H1 (cell line): Measurements from ENCODE around the gene DLK1. TPM values are rescaled to one million over a fixed set of nuclear protein-coding genes. Genes with fewer than 3 reads are reported as not detected.

ENCODE experiments used
- SAP30 ChIP-seq: fragments of 300-600 bp; sonication (generic); IDR thresholded peaks from 2 replicates; pipeline ENCODE4 v1.7.1; 2012; ENCODE audit warnings: low read length, moderate library complexity, mild to moderate bottlenecking, inconsistent platforms; ENCODE audit not compliant: insufficient read depth, insufficient replicate concordance
- TCF12 ChIP-seq: IDR thresholded peaks from 2 replicates; pipeline ENCODE4 v1.6.1; 2011; ENCODE audit warnings: low read depth, mild to moderate bottlenecking, low read length
- polyA plus RNA-seq, 7 experiments: library from polyadenylated mRNA; depleted of rRNA in 3 of 7; stranded (reverse) in 5 of 7; unstranded in 2 of 7; fragments of >200 nt in 5 of 7; fragments of 200-250 nt in 2 of 7; gene quantifications; 1 replicate in 5 of 7; 2 replicates in 1 of 7; 4 replicates in 1 of 7; pipeline versions ENCODE4 v1.2.1 to v1.2.3, GENCODE V29; 2011 to 2013; ENCODE audit warnings: missing spikeins in 2 of 7, mixed read lengths in 2 of 7
- total RNA-seq: library from RNA; stranded (reverse); fragmentation: NEBNext Ultra II Directional; extraction: Animal tissue kit (Norgen Biotek cat#: 25700); gene quantifications from 2 replicates; pipeline ENCODE4 v1.2.1, GENCODE V29; 2021

Gene DLK1
- total and polyA plus RNA-seq, 2 of the 8 experiments (the other 6 are each of a cell fraction or from before 2014, with no cell fraction given), result 1.3 to 2.4 TPM

GRCh38 chr14:100767788-100768536 lies 41.3 kb downstream of the DLK1 start (continued):
- TF ChIP-seq TCF12, result no peak
- TF ChIP-seq SAP30, result no peak
